NCI-H510A (cell line): ENCODE measurements around the gene MAPK12.

Experiments
- DNase-seq: peaks from one replicate; lab custom pipeline; 2025; lab: John Stamatoyannopoulos, UW

MAPK12 gene

DNA sequence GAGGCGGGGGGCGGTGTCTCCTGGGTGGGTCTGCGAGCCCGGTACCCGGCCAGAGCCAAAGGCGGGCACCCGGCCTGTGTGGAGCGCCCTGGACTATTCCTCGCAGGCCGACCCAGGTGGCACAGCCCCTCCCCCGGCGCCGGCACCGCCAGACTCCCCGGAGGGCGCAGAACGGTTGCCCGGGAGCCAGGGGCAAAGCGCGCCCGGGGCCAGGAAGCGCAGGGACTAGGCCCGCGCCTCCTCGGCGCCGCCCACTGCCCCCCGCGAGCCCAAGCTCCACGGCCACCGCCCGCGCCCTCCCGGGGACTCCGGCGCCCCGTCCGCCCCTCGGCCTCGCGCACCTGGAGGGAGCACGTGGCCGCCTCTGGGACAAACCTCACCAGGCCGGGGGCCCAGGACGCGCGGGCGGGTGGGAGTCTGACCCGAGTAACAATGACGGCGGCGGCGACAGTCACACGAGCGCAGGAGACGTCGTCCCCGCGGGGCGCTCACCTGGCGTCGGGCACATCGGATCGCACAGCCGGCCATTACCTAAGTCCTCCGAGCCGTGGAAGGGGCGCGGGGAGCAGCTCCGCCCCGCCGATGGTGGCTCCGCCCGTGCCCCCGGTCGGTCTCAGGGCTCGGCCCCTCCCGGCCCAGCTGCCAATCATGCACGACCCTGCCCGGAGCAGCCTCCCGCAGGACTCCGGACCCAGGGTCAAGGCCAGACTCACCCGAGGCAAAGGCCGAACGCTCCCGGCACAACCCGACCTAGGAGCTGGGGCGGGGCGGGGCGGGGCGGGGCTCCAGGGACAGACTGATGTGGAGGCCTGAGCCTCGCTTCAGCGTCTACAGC lies 38.5 kb upstream of the MAPK12 start:
- no peak for DNase-seq

DNA sequence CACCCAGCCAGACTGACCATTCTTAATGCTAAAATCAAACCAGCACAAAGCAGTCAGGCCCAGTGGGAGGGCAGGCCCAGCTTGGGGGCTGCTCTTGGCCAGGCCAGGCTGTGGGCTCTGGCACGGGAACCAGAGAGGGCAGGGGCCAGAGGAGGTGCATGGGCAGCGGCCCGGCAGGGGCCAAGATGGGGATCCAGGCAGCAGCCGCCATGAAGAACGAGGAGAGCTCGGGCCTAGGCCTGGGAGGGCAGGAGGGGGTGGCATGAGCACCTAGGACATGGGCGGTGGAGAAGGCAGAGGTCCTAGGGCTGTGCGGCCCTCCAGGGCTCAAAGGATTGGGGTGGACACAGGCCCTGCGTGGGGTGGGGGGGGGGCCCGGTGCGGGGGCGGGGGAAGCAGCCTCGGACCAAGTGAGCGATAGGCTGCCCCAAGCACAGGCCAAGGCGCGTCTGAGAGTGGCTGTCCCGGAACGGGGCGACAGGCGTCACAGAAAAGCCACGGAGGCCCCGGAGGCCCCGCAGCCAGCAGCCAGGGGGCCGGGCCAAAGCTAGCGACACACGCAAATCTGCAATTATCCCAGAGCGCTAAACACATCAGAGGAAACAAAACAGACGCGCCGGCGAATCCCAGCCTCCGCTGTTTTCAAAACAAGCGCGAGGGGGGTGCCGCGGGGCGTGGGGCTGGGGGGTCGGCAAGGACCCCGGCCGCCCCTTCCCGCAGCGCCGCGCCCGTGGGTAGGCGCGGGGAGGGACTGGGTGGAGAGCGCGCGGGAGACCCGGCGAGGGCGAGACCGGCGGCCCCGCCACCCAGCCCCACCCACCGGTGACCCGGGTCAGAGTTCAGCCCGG lies 37.7 kb upstream of the MAPK12 start:
- no peak for DNase-seq

DNA sequence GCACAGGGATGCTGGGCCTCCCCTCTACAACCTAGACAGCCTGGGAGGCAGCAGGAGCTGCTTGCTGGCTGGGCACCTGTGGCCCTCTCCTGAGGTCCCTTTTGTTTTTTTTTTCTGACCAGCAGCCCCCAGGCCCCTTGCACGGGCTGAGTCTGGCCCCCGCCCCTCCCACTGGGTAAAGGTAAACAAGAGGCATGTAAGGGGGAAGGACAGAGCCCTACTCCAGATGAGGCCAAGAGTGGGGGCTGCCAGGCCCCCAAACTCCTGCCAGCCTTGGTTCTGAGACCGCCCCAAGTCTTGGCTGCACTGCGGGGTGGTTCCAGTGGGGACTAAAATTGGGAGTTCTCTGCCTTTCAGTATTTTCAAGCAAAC lies 36.8 kb upstream of the MAPK12 start:
- DNase-seq = no peak

DNA sequence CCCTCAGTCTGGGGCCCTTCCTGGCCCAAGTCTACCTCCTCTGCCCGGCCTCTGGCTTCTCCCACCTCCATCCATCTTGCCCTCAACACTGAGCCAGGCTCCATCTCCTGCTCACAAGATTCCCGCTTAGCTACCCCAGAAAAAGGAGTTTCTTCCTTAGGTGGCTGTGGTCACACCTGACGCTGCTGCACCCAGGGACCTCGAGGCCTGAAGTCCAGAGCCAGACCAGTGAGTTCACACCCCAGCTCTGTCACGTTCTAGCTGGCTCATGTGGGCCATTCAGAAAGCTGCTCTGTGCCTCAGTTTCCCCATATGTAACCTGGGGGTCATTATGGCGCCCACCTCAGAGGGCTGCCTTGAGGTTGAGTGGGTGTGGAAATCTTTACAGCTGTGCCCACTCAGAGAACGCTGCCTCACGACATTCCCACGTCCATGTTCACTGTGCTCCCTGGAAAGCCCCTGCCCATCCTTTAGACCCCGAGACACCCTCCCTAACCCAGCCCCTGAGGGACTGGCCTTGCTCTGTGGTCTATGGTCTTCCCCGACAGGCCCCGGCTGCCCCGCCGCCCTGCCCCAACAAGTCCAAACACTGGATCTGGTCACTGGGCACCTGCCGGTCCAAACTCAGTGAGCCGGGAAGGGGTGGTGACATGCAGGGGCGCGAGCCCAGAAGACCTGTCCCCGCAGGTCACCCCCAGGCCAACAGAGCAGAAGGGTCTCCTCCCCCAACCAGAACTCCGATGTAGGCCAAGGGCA lies 36.2 kb upstream of the MAPK12 start:
- no peak for DNase-seq

DNA sequence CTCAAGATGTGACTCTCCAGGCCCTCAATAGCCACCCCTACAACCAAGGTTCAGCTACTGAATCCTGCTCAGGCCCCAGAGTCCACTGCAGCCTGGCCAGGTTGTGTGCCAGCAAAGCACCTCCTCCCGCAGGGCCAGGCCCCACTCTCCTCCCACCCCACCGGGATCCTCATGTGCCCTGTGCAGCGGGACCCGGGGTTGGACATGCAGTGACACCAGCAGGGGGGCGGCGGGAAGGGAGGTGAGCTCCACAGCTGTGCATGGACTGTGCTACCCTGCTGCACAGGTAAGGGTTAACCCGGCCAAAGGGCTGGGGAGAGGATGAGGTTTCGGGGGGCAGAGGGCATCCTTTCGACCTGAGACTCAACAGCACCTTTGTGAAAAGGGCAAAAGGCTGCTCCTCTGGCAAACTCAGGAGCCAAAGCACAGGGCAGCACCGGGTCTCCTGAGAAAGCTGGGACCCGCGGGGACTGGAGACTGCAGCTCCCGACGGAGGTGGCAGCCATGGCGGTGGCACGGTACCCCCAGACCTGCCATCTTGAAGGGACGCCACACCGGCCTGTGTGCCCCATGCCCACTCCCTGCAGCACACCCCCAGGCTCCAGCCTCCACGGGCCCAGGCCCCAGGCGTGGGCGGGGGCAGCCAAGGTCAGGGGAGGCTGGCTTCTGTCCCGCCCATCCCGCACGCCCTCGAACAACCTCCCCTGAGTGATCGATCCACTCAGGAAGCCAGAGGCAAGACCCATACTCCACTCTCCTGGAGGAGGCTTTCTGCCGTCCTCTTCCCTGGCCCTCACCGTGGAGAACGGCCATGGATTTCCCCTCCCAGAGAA lies 35.4 kb upstream of the MAPK12 start:
- no peak for DNase-seq

DNA sequence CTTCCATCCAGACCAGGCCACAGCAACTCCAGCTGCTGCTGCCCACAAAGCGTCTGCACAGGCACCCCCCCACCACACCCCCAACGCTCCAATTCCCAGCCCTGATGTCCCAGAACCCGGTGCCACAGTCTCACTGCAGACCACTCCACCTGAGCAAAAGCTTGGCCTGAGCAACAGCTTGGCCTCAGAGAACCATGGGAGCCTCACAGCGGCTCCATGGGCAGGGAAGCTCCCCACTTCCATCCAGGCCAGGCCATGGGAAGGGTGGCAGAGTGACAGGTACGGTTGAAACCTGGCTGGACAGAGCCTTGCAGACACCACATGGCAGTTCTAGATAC lies 32.8 kb upstream of the MAPK12 start:
- DNase-seq = no peak

DNA sequence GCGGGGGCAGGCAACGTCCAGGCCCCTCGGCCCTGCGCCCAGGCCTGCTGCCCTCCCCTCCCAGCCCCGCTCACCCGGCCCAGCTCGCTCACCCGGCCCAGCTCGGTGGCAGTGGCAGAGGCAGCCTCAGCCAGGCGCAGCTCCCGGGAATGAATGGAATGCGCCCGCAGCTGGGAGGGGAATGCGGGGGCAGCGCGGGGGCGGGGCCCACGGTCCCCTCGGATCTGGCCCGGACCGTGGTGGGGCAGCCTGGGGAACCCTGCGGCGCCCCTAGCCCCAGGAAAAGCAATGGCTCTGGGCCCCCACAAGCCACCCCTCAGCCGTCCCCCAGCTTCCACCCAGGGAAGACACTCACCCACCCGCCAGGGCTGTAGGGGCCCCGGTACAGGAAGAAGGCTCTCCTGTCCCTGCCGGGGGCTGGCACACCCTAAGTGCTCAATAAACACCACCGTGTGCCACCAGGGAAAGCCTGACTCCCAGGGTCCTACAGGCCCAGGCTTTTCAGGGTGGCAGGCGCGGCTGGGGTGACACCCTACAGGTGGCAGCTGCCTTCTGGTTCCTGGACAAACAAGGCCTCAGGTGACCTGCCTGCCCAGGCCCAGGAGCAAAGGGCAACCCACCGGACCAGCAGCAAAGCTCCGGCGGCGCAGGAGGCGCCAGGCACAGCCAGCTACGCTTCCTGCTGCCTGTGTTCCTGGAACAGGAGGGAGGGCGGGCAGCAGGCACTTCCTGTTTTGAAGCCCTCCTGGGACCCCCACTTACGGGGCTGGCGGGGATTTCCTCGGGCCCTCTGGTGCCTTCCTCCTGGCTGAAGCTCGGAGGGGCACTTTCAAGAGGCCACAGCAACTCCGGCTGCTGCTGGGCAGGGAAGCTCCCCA lies 32.2 kb upstream of the MAPK12 start:
- DNase-seq = no peak

DNA sequence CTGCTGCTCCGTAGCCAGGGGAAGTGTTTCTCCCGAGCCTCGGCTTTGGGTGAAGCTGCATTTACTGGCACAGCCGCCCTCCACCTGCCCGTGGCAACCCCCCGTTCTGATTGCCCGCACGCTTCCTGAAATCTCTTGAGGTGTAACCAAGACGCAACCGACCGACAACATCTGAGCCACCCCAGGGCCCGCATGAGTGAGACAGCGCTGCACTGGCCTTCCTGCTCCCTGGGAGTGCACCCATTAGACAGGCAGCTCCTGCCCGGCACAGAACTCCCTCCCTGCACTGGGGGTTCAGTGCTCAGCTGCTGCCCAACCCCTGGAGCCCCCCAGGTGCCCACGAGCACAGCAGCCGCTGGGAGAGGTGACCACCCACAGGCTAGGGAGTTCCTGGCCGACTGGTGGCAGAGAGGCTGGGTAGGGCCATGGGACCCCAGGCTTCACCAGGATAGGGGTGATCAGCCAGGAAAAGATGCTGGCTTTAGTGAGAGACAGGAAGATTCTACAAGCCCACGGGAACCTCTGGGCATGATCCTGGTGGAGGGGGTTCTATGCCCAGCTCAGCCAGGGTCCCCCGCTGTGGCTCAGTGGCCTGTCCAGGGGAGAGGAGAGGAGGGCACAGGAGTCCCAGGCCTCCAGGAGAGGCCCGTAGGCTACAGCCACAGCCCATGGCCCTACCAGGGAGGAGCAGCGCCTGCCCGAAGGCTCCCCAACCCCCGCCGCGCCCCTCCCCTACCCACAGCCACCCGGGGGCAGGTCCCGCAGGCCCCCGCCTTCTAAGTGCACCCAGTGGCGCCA lies 31.4 kb upstream of the MAPK12 start:
- DNase-seq = no peak

DNA sequence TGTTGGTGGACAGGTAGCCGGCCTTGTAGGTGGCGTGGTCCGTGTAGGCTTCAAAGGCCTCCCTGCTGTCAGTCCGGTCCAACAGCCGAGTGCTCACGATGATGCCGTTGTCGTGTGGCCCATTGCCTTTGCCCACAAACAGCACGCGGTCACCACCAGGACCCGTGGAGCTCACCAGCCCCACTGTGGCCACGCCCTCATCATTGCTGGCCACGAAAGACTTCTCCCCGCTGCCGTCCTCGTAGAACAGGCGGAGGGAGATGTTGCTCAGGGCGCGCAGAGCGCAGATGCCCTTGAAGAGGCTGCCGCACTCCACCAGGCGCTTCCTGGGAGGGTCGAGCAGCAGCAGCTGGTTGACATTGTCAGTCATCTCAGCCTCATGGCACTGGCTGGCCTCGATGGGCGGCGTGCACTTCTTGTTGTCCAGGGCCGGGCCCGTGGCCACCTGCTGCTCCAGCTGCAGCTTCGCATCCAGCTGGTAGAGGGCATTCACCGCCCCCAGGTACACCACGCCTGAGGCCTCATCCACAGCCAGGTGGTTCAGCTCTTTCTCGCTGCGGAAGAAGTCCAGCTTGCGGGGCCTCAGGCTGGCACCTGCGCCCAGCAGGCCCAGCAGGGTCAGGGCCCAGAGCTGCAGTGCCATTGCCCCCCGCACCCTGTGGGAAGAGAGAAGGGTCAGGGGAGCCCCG lies 28.6 kb upstream of the MAPK12 start:
- DNase-seq = peak; percentile 63

DNA sequence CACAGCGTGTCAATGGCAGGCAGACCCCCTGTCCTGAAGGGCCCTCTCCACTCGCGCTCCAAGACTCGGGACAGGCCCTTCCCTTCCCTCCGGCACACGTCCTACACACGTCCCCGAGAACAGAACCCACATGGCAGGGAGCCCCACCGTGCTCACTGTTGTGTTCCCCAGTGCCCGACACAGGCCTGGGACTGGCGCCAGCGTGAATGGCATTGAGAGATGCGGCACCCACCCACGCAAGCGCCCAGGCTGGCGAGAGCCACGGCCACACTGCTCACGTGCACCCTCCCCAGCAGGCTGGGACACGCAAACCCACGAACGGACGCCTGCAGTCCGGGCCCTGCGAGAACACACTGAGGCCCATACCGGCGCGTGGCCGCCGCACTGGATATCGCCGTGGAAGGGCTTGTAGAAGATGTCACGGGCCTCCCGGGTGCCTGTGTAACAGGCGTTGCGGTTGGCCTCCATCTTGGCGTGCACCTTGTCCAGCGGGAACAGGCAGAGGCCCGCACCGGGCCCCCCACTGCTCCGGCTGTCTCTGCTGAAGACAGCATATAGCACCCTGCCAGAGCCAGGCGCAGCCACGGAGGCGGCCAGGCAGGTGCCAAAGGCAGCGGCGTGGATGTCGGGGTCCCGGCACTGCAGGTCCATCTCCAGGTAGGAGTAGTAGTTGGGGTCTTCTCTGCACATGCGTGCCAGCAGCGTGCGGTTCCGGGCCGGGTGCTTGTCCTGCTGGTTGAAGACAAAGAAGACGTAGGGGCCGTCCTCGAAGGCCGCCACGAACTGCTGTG lies 27.9 kb upstream of the MAPK12 start:
- DNase-seq = no peak

DNA sequence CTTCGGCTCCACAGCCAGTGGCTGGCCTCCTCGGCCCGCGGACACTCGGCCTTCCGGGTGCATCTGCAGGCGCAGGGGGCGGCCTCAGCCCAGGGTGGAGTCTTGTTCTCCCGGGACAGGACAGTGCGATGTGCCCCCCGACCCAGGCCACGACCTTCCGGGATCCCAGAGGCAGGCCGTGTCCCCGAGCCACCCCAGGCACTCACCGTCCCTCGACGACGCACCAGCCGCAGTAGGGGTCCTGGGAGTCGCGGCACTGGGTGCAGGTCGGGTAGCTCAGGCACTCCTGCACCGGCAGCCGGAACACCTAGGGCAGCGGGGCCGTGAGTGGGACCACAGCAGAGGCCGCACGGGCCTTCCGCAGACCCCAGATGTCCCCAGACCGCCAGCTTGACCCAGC lies 26.2 kb upstream of the MAPK12 start:
- no peak for DNase-seq

DNA sequence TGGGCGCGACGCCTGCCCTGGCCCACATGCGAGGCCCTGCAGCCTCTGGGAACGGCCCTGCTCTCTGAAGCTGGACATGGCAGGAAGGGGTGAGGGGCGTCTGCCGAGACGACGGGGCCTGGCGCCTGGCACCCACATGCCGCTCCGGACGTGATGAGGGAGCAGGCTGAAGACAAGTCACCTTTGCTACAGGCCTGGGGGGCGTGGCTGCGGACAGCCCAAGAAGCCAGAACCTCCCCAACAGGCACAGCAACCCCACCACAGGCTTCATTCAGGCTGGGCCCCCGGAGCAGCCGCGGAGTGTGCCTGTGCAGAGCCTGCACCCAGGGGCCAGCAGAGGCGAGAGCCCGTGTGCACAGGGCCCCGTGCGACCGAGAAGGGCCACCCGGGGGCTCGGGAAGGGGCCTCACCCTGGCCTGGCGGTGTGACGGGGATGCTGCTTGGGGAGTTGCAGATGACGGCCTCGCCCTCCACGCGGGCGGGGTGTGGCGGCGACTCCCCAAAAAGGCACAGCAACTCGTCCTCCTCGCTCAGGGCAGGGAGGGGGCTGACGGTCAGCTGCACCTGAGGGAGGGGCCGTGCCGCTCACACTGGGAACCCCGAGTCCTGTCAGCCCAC lies 25.3 kb upstream of the MAPK12 start:
- DNase-seq = no peak

DNA sequence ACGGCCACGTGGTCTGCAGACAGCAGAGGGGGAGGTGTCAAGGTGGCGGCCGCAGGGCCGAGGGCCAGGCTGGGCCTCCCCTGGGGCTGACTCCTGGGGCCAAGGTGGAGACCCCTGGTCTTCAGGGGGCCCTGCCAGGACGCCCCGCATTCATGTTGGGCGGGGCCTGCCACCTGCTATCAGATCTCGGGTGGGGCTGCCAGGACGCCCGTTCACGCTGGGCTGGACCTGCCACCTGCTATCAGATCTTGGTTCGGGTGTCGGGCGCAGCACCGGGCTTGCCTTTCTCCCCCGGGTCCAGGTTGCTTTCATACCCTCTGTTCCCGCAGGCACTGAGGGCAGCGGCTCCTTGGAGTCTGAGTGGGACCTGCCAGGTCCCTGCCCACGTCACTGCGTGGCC lies 24.8 kb upstream of the MAPK12 start:
- DNase-seq = no peak

DNA sequence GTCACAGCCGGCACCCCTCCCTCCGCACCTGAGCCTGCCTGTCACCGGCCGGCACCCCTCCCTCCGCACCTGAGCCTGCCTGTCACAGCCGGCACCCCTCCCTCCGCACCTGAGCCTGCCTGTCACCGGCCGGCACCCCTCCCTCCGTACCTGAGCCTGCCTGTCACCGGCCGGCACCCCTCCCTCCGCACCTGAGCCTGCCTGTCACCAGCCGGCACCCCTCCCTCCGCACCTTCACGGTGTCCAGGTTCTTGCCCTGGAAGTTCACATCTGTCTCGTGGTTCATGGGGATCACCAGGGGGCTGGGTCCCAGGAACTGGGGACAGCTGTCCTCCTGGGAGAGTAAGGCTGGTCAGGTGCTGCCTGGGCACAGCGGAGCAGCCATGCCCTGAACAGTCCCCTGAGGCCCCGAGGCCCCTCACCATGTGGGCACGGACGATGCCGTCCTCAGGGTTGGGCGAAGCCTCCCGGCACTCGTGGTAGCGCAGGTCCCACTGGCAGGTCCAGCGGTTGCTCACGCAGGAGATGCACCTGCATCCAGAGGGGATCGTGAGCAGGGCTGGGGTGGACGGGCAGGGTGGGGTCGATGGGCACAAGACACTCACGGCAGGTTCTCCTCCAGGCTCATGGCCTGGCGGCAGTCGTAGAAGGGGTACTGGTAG lies 24.2 kb upstream of the MAPK12 start:
- DNase-seq = no peak

DNA sequence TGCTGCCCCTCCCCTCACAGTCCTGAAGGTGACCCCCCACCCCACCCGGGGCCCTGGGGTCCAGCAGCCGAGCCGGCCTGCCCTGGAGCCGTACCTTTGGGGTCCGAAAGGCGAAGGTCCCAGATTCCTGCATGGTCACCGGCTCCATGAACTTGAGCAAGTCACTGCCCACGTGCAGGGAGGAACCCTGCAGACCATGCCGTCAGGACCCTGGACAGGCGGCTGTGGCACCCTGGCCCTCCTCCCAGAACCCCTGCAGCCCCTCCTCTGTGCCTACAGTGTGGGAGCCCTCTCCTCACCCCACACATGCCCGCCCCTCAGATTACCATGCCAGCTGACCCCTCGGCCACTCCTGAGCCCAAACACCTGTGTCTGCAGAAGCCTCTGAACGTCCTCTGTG lies 23.0 kb upstream of the MAPK12 start:
- DNase-seq = no peak

DNA sequence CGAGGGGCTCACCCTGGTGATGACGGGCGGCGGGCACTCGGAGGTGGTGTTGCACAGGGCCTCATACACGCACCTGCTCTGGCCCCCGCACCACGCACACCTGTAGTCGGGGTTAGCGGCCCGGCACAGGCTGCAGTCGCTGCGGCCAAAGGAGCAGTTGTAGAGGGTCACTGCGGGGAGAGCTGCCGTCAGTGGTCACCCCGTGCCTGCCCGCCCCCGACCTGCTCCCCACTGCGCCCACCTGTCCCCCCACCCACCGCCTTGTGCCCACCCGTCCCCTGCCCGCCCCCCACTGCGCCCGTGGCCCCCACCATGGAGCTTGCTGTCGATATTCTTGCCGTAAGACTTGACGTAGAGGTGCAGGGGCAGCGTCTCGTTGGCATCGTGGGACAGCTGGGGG lies 22.3 kb upstream of the MAPK12 start:
- no peak for DNase-seq

DNA sequence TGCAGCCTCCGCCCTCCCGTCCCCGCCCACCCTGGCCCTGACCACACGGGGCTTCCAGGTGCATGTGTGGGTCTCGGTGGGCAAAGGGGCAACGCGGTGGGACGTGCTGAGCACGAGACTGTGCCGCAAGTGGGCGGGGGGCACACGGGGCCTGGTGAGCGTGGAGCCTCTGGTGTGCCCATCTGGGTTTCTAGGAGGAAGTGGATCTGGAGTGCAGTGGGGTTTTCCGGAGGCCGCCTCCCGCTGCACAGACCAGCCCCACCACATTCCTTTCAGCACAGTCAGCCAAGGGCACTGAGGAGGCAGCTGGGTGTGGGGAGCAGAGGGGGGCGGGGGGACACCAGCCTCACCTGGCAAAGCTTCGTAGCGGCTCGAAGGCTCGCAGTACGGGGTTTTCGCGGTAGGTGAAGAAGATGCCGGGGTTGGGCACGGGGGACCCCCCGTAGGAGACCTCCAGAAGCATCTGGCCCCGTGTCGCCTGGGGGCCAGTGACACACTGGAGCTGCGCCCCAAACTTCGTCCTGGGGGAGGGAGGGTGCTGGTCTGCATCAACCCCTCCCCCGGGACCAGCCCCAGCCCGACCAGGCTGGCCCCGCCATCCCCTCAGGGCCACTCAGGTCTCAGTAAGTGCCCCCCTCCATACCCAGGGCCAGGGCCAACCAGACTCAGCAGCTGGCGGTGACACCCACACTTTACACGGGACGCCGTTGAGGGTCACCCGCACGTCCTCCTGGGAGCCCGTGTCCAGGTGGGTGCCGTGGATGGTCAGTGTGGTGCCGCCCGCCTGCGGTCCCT lies 21.1 kb upstream of the MAPK12 start:
- DNase-seq = no peak
